Measurements from ENCODE around the gene CHURC1. TPM values are rescaled to one million over a fixed set of nuclear protein-coding genes. Genes with fewer than 3 reads are reported as not detected.

Gene CHURC1
- total and polyA plus RNA-seq, 2 of the 13 experiments (the other 11 are each of a cell fraction or from before 2014, with no cell fraction given), result 41.1 to 74.4 TPM

DNA sequence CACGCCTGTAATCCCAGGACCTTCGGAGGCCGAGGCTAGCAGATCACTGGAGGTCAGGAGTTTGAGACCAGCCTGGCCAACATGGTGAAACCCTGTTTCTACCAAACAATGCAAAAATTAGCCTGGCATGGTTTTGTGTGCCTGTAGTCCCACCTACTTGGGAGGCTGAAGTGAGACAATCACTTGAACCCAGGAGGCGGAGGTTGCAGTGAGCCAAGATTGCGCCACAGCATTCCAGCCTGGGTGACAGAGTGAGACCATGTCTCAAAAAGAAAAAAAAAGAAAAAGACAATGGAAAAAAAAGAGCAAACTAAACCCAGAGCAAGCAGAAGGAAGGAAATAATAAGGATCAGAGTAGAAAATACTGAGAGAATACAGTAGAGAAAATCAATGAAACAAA is 5.4 kb downstream of the CHURC1 start (continued):
- TF ChIP-seq, protein P1, sequence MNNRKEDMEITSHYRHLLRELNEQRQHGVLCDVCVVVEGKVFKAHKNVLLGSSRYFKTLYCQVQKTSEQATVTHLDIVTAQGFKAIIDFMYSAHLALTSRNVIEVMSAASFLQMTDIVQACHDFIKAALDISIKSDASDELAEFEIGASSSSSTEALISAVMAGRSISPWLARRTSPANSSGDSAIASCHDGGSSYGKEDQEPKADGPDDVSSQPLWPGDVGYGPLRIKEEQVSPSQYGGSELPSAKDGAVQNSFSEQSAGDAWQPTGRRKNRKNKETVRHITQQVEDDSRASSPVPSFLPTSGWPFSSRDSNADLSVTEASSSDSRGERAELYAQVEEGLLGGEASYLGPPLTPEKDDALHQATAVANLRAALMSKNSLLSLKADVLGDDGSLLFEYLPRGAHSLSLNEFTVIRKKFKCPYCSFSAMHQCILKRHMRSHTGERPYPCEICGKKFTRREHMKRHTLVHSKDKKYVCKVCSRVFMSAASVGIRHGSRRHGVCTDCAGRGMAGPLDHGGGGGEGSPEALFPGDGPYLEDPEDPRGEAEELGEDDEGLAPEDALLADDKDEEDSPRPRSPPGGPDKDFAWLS (CRISPR knock-in tag; IDR thresholded peaks at IDR 0.05; ENCODE audit: borderline replicate concordance), result no peak
- TF ChIP-seq, protein P2, sequence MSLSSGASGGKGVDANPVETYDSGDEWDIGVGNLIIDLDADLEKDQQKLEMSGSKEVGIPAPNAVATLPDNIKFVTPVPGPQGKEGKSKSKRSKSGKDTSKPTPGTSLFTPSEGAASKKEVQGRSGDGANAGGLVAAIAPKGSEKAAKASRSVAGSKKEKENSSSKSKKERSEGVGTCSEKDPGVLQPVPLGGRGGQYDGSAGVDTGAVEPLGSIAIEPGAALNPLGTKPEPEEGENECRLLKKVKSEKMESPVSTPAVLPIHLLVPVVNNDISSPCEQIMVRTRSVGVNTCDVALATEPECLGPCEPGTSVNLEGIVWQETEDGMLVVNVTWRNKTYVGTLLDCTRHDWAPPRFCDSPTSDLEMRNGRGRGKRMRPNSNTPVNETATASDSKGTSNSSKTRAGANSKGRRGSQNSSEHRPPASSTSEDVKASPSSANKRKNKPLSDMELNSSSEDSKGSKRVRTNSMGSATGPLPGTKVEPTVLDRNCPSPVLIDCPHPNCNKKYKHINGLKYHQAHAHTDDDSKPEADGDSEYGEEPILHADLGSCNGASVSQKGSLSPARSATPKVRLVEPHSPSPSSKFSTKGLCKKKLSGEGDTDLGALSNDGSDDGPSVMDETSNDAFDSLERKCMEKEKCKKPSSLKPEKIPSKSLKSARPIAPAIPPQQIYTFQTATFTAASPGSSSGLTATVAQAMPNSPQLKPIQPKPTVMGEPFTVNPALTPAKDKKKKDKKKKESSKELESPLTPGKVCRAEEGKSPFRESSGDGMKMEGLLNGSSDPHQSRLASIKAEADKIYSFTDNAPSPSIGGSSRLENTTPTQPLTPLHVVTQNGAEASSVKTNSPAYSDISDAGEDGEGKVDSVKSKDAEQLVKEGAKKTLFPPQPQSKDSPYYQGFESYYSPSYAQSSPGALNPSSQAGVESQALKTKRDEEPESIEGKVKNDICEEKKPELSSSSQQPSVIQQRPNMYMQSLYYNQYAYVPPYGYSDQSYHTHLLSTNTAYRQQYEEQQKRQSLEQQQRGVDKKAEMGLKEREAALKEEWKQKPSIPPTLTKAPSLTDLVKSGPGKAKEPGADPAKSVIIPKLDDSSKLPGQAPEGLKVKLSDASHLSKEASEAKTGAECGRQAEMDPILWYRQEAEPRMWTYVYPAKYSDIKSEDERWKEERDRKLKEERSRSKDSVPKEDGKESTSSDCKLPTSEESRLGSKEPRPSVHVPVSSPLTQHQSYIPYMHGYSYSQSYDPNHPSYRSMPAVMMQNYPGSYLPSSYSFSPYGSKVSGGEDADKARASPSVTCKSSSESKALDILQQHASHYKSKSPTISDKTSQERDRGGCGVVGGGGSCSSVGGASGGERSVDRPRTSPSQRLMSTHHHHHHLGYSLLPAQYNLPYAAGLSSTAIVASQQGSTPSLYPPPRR (CRISPR knock-in tag; IDR thresholded peaks at IDR 0.05; ENCODE audit: borderline replicate concordance), result no peak
- TF ChIP-seq KLF11 (CRISPR knock-in tag; IDR thresholded peaks at IDR 0.05) (no peak), GTF3A (CRISPR knock-in tag; conservative IDR thresholded peaks at IDR 0.05) (no peak), FOXA3 (CRISPR knock-in tag; IDR thresholded peaks at IDR 0.05) (no peak), ZSCAN31 (CRISPR knock-in tag; IDR thresholded peaks at IDR 0.05; ENCODE audit: low read depth) (no peak), SIN3A (IDR thresholded peaks at IDR 0.05; ENCODE audit: borderline replicate concordance, low read depth, low read length) (no peak), ZNF496 (CRISPR knock-in tag; IDR thresholded peaks at IDR 0.05; ENCODE audit: insufficient replicate concordance) (no peak), RFX1 (IDR thresholded peaks at IDR 0.05) (no peak), ETV5 (CRISPR knock-in tag; IDR thresholded peaks at IDR 0.05; ENCODE audit: borderline replicate concordance) (no peak), NR3C1 (CRISPR knock-in tag; IDR thresholded peaks at IDR 0.05) (no peak), ZNF44 (CRISPR knock-in tag; IDR thresholded peaks at IDR 0.05) (no peak), GABPA (IDR thresholded peaks at IDR 0.05; ENCODE audit: low read depth, low read length) (no peak), GABPA (CRISPR knock-in tag; IDR thresholded peaks at IDR 0.05; ENCODE audit: low read depth) (no peak), ZNF556 (CRISPR knock-in tag; IDR thresholded peaks at IDR 0.05; ENCODE audit: borderline replicate concordance) (no peak), TARDBP (CRISPR knock-in tag; IDR thresholded peaks at IDR 0.05) (no peak), SOX6 (IDR thresholded peaks at IDR 0.05) (no peak), SOX6 (CRISPR knock-in tag; IDR thresholded peaks at IDR 0.05) (peak; percentile 20; the same call in 1 of the 2 replicates)
- TF ChIP-seq, protein P3, sequence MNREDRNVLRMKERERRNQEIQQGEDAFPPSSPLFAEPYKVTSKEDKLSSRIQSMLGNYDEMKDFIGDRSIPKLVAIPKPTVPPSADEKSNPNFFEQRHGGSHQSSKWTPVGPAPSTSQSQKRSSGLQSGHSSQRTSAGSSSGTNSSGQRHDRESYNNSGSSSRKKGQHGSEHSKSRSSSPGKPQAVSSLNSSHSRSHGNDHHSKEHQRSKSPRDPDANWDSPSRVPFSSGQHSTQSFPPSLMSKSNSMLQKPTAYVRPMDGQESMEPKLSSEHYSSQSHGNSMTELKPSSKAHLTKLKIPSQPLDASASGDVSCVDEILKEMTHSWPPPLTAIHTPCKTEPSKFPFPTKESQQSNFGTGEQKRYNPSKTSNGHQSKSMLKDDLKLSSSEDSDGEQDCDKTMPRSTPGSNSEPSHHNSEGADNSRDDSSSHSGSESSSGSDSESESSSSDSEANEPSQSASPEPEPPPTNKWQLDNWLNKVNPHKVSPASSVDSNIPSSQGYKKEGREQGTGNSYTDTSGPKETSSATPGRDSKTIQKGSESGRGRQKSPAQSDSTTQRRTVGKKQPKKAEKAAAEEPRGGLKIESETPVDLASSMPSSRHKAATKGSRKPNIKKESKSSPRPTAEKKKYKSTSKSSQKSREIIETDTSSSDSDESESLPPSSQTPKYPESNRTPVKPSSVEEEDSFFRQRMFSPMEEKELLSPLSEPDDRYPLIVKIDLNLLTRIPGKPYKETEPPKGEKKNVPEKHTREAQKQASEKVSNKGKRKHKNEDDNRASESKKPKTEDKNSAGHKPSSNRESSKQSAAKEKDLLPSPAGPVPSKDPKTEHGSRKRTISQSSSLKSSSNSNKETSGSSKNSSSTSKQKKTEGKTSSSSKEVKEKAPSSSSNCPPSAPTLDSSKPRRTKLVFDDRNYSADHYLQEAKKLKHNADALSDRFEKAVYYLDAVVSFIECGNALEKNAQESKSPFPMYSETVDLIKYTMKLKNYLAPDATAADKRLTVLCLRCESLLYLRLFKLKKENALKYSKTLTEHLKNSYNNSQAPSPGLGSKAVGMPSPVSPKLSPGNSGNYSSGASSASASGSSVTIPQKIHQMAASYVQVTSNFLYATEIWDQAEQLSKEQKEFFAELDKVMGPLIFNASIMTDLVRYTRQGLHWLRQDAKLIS (CRISPR knock-in tag; IDR thresholded peaks at IDR 0.05), result no peak
- TF ChIP-seq, protein P4, sequence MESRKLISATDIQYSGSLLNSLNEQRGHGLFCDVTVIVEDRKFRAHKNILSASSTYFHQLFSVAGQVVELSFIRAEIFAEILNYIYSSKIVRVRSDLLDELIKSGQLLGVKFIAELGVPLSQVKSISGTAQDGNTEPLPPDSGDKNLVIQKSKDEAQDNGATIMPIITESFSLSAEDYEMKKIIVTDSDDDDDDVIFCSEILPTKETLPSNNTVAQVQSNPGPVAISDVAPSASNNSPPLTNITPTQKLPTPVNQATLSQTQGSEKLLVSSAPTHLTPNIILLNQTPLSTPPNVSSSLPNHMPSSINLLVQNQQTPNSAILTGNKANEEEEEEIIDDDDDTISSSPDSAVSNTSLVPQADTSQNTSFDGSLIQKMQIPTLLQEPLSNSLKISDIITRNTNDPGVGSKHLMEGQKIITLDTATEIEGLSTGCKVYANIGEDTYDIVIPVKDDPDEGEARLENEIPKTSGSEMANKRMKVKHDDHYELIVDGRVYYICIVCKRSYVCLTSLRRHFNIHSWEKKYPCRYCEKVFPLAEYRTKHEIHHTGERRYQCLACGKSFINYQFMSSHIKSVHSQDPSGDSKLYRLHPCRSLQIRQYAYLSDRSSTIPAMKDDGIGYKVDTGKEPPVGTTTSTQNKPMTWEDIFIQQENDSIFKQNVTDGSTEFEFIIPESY (CRISPR knock-in tag; IDR thresholded peaks at IDR 0.05), result 0 out of 2 replicates have a peak, but pooled peaks have one; percentile 10
